Left ventricle myocardium inferior (tissue), 1 donor: ENCODE results near the gene SGF29. TPM values are rescaled to one million over a fixed set of nuclear protein-coding genes. Genes with fewer than 3 reads are reported as not detected.
"Not testable (repeated sequence)": the region's sequence is repeated elsewhere in the genome, so short reads cannot be mapped to it uniquely, and the experiment has no call there.

ENCODE experiments used
- DNase-seq: peaks from one replicate; pipeline ENCODE4 v3.0.0-alpha.2; 2020
- H3K27ac ChIP-seq: fragments of 200-600 bp; replicated peaks from 2 replicates; pipeline ENCODE4 v1.8.0; 2021
- H3K27me3 ChIP-seq: fragments of 200-600 bp; 2 replicates; pipeline ENCODE4 v1.8.0; 2021; ENCODE audit warnings: low read depth
- H3K36me3 ChIP-seq: fragments of 200-600 bp; 2 replicates; pipeline ENCODE4 v1.8.0; 2021
- H3K4me1 ChIP-seq: fragments of 200-600 bp; 2 replicates; pipeline ENCODE4 v1.8.0; 2021
- H3K4me3 ChIP-seq: fragments of 200-600 bp; 2 replicates; pipeline ENCODE4 v1.8.0; 2021; ENCODE audit warnings: mild to moderate bottlenecking, moderate library complexity
- H3K9me3 ChIP-seq: fragments of 200-600 bp; replicated peaks from 2 replicates; pipeline ENCODE4 v1.8.0; 2021
- intact Hi-C: fragments of 100-400 bp; cut with micrococcal nuclease; formaldehyde crosslinking; loops from one replicate; pipeline ENCODE4 v1.11.0; 2022
- total RNA-seq: library from RNA; stranded (reverse); fragmentation: NEBNext Ultra II Directional; extraction: Animal tissue kit (Norgen Biotek cat#: 25700); gene quantifications from one replicate; pipeline ENCODE4 v1.2.1, GENCODE V29; 2021
- TF ChIP-seq, protein P1 (sequence below): fragments of 200-600 bp; IDR thresholded peaks from 2 replicates; pipeline ENCODE4 v1.8.0; 2021; ENCODE audit warnings: antibody characterized with exemption, mild to moderate bottlenecking, borderline replicate concordance
- donor health status: DM: no; HTN: yes; CAD: no; lungs with severe emphysema.

Gene SGF29
- total RNA-seq, 1 donor from 2014 or later = 16.5 TPM

DNA sequence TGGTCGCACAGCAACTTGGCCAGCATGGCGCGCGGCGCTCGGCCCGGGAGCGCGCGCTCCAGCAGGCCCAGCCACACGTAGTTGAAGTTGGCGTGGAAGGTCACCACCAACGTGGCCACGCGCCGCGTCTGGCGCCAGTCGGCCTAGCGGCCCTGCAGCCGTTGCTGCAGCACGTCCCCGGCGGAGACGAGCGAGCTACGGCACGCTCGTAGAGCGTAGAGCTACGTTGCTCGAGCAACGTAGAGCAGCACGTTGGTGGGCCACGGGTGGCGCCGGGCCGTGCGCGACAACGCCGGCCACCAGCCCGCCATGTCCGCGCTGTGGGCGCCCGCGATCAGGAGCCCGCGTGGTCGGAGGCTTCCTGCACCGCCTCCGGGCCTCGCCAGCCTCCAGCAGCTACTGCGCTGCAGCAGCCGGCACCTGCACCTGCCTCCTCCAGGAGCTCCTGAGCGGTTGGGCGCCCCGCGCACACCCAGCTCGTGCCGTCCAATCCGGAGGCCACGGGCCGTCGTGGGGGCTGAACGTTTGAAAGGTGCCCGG is 69.5 kb downstream of the SGF29 start:
- Histone ChIP-seq H3K4me1 (peaks cover 12% of the 10 kb centered on the region), H3K9me3 (no peaks in the 10 kb centered on the region), H3K27me3 (peaks cover 11% of the 10 kb centered on the region), H3K36me3 (peaks cover 7% of the 10 kb centered on the region), H3K4me3 (peak overlapping the region; percentile 68), H3K27ac (peak overlapping the region; percentile 69)
- TF ChIP-seq, protein P1, sequence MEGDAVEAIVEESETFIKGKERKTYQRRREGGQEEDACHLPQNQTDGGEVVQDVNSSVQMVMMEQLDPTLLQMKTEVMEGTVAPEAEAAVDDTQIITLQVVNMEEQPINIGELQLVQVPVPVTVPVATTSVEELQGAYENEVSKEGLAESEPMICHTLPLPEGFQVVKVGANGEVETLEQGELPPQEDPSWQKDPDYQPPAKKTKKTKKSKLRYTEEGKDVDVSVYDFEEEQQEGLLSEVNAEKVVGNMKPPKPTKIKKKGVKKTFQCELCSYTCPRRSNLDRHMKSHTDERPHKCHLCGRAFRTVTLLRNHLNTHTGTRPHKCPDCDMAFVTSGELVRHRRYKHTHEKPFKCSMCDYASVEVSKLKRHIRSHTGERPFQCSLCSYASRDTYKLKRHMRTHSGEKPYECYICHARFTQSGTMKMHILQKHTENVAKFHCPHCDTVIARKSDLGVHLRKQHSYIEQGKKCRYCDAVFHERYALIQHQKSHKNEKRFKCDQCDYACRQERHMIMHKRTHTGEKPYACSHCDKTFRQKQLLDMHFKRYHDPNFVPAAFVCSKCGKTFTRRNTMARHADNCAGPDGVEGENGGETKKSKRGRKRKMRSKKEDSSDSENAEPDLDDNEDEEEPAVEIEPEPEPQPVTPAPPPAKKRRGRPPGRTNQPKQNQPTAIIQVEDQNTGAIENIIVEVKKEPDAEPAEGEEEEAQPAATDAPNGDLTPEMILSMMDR = no peak
- DNase-seq = peak; percentile 37
- intact Hi-C loops = no loop called here

DNA sequence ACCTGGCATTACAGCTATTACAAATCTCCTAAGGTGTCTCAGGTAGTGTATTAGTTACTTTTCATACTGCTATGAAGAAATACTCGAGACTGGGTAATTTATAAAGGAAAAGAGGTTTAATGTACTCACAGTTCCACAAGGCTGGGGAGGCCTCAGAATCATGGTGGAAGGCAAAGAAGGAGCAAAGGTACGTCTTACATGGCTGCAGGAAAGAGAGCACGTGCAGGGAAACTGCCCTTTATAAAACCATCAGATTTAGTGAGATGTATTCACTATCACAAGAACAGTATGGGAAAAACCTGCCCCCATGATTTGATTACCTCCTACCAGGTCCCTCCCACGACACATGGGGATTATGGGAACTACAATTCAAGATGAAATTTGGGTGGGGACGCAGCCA is 77.2 kb downstream of the SGF29 start:
- DNase-seq, intact Hi-C loops: not testable (repeated sequence)

DNA sequence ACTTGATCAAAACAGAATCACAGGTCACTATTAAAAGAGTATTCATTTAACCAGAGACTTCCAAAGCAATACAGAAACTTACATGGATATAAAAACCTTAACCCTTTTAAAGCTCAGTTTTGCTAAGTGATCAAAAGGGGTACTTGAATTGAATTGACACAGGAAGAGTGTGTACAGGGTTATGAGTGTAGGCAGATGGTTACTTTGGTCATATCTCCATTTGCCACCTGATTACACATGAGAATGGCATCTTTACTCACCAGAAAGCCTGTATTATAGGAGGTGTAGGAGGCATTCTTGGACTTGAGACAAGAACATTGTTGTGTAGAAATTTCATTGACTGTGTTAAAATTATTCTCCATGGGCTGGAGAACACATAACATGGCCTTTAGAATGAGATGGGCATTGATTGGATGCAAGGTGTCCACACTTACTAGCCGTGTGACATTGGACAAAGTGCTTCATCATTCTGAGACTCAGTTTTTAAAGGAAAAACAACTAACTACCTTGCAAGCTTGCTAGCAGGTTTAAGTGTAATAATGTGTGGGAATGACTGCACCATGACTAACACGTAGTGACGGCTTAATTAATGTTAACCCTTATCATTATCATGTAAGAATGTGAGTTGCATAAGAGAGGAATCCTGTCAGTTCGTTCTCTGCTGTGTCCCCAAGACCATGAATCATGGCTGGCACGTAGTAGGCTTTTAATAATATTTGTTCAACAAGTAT is 82.5 kb downstream of the SGF29 start:
- intact Hi-C loops, H3K27ac ChIP-seq, H3K9me3 ChIP-seq, H3K36me3 ChIP-seq, H3K4me1 ChIP-seq, H3K27me3 ChIP-seq, H3K4me3 ChIP-seq, DNase-seq: not testable (repeated sequence)

More for the DNA sequence above, 77.2 kb downstream of the SGF29 start:
- not testable (repeated sequence) for H3K4me1 ChIP-seq, H3K27me3 ChIP-seq, H3K36me3 ChIP-seq, H3K27ac ChIP-seq, H3K4me3 ChIP-seq, H3K9me3 ChIP-seq

DNA sequence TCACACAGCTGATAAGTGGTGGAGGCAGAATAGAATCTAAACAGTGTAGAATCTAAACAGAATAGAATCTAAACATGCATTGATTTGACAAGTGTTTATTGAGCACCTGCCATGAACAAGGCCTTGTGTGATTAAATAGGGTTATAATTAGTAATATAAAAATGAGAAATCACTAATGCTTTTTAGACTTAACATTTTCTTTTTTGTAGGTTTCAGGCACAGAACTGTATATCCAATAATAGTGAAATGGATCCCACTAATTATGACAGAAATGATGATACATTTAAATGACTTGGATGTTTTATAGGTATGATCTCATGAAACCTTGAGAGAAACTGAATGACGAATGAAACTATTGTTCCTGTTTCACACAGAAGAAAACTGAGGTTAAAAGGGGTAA is 84.0 kb downstream of the SGF29 start, which contains the start of gene NPIPB8:
TSS of gene NPIPB8 (plus strand) at position 301 of the 400 bp plus-strand sequence. CDS start 296 bp downstream, outside the sequence.
- H3K4me1 ChIP-seq, H3K27ac ChIP-seq, H3K9me3 ChIP-seq, H3K27me3 ChIP-seq, DNase-seq, H3K36me3 ChIP-seq, intact Hi-C loops, H3K4me3 ChIP-seq: not testable (repeated sequence)

DNA sequence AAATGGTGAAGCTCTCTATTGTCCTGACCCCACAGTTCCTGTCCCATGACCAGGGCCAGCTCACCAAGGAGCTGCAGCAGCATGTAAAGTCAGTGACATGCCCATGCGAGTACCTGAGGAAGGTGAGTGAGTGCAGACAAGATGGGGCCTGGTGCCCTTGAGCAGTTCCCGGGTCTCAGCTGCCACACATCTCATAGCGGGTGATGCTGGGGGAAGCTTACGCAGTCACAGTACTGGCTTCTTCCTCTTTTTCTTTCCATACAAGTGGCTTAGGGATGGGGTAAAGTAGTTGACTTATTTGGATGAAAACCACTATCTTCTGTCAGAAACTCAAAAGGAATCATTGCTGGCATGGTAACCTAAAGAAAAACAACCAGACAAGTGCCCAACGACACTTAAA is 84.6 kb downstream of the SGF29 start:
- H3K4me1 ChIP-seq, intact Hi-C loops, H3K27me3 ChIP-seq, H3K27ac ChIP-seq, H3K4me3 ChIP-seq, H3K9me3 ChIP-seq, H3K36me3 ChIP-seq, DNase-seq: not testable (repeated sequence)

DNA sequence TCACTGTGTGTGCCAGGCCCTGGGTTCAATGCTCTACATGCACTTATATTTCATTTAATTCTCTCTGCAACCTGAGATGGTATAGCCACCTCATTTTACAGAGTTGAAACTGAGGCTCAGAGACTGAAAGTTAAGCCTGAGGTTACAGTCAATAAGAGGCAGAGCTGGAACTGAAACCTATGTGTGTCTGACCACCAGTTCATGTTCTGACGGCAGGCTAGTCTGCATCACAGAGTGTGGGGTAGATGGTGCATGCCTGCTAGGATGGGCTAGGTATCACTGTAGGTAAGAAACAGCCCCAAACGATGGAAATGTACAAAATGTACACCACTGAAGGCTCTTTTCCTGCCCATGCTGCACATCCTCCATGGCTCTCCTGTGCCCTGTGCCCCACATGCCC is 86.2 kb downstream of the SGF29 start:
- H3K36me3 ChIP-seq, H3K4me1 ChIP-seq, H3K27me3 ChIP-seq, H3K9me3 ChIP-seq, H3K4me3 ChIP-seq, H3K27ac ChIP-seq, intact Hi-C loops, DNase-seq: not testable (repeated sequence)

Other genes starting within 250 kb of the SGF29 start
- 1.1 TPM for gene NPIPB6, start 190.4 kb upstream of the SGF29 start, total RNA-seq
- 41.6 TPM for gene EIF3CL, start 150.1 kb upstream of the SGF29 start, total RNA-seq
- not detected for gene NPIPB7, start 81.6 kb upstream of the SGF29 start, total RNA-seq
- gene CLN3, start 61.8 kb upstream of the SGF29 start, total RNA-seq = 13.6 TPM
- 0.38 TPM for gene APOBR, start 59.3 kb upstream of the SGF29 start, total RNA-seq
- gene IL27, start 47.1 kb upstream of the SGF29 start, total RNA-seq = not detected
- gene NUPR1, start 14.9 kb upstream of the SGF29 start, total RNA-seq = 33.1 TPM
- gene SULT1A2, start 43.1 kb downstream of the SGF29 start, total RNA-seq = 1.1 TPM
- 13.7 TPM for gene SULT1A1, start 56.1 kb downstream of the SGF29 start, total RNA-seq
- gene NPIPB8, start 84.1 kb downstream of the SGF29 start, total RNA-seq = not detected
- 439 TPM for gene EIF3C, start 157.5 kb downstream of the SGF29 start, total RNA-seq
- gene NPIPB9, start 197.9 kb downstream of the SGF29 start, total RNA-seq = not detected